HG03196 (cell line): Measurements from ENCODE around the gene ARHGAP28.
"Not testable (repeated sequence)": the region's sequence is repeated elsewhere in the genome, so short reads cannot be mapped to it uniquely, and the experiment has no call there.

Experiments
- ATAC-seq: cut with Tn5 transposase; IDR thresholded peaks from one replicate; pipeline ENCODE4 v1.9.1; 2021; ENCODE audit not compliant: unreplicated experiment

The ARHGAP28 gene

DNA sequence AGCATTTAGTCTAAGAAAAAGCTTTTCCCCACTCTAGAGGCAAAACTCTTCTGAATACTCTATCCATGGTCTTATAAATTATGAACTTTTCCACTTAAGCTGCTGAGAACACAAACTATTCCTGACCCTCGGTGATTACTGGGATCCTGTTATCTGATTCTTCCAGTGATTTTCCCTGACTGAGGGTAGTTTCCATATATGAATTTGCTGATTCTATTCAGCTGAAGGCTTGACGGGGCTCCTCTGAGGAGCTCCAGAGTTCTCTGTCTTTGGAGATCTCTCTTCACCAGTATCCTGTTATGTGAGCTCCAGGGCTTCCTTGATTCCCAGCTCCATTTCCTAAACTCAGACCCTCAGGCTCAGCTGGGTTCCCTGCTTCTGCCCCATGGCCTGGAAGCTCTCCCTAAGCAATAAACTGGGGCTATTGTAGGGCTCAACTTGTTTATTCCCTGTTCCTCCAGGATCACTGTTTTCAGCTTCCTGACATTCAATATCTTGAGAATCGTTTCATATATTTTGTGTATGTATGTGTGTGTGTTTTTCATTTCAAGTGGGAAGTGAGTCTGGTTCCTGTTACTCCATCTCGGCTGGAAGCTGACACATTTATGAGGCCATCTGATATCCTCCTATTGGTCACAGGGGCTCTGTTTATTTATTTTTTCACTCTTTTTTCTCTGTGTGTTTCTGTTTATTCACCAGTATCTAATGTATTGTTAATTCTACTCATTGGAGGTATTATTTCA is 78.2 kb downstream of the ARHGAP28 start:
- ATAC-seq, result no peak

DNA sequence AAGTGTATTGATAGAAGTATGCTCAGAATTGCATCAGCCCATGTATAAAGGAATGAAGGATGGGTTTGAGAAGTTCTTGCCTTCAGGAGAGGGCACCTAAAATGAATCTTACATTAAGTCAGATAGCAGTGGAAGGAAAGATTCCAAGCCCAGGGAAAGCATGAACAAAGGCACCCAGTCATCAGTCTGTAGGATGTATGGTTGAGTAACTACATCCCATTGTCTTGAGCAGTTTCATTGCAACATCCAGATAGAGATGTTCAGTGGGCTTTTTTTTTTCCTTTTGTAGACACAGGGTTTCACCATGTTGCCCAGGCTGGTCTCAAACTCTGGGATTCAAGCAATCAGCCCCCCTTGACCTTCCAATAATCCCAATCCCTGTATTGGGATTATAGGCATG is 80.7 kb downstream of the ARHGAP28 start:
- ATAC-seq, result no peak

- no peak for ATAC-seq
Measured at GRCh38 chr18:6811816-6812215, 82.3 kb downstream of the ARHGAP28 start.

- ATAC-seq, result no peak
Measured at GRCh38 chr18:6814882-6815425, 85.4 kb downstream of the ARHGAP28 start.

GRCh38 chr18:6816154-6816553 is 86.6 kb downstream of the ARHGAP28 start:
- no peak for ATAC-seq

DNA sequence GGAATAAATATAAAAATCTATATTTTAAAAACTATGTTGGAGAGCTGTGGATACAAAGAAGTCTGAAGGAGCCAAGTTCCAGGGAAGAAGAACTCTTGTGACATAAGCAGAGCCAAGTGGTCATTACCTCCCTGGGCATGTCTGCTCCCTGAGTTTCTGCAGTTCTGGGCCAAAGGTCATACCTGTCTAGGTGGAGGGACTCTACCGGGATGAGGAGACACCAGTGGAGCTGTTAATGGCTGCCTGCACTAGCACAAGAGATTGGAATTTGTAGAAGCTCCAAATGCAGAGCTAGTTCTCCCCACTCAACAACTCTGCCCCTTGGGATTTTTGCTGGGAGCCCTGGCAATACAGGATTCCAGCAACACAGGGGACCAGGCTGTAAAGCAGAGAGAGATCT is 89.8 kb downstream of the ARHGAP28 start:
- no peak for ATAC-seq

DNA sequence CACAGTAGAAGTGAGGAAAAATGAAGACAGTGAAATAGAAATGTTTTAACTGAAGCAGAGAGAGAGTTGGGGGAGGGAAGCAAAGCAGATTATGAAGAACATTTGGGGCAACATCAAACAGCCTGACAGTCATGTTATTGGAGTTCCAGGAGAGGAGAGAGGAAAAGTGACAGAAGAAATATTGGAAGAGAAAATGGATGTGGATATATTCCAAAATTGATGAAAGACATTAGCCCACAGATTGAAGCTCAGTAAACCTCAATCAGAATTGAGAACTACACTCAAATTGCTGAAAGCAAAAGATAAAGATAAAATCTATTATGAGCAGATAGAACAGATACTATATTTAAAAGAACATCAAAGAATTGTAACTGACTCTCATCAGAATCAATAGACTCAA is 90.8 kb downstream of the ARHGAP28 start:
- ATAC-seq, result no peak

GRCh38 chr18:6821356-6821755 is 91.8 kb downstream of the ARHGAP28 start:
- ATAC-seq, result no peak

GRCh38 chr18:6827161-6827560 is 97.6 kb downstream of the ARHGAP28 start:
- ATAC-seq, result not testable (repeated sequence)

- ATAC-seq, result not testable (repeated sequence)
Measured at GRCh38 chr18:6827566-6827965, 98.0 kb downstream of the ARHGAP28 start.

- no peak for ATAC-seq
Measured at GRCh38 chr18:6830916-6831315, 101.4 kb downstream of the ARHGAP28 start.

GRCh38 chr18:6835345-6835744 is 105.8 kb downstream of the ARHGAP28 start:
- ATAC-seq, result no peak

GRCh38 chr18:6836331-6836730 is 106.8 kb downstream of the ARHGAP28 start:
- ATAC-seq, result no peak

- ATAC-seq, result no peak
Measured at GRCh38 chr18:6837904-6838303, 108.4 kb downstream of the ARHGAP28 start.

DNA sequence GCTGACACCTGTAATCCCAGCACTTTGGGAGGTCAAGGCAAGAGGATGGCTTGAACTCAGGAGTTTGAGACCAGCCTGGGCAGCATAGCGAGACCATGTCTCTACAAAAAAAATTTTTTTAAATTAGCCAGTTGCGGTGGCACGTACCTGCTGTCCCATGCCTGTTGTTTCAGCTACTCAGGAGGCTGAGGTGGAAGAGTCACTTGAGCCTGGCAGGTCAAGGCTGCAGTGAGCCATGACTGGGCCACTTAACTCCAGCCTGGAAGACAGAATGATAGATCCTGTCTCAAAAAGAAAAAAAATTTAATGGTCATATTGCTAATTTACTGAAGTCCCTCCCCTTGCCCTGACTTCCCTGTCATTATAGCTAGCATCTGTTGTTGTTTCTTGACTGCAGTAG is 112.6 kb downstream of the ARHGAP28 start:
- no peak for ATAC-seq

DNA sequence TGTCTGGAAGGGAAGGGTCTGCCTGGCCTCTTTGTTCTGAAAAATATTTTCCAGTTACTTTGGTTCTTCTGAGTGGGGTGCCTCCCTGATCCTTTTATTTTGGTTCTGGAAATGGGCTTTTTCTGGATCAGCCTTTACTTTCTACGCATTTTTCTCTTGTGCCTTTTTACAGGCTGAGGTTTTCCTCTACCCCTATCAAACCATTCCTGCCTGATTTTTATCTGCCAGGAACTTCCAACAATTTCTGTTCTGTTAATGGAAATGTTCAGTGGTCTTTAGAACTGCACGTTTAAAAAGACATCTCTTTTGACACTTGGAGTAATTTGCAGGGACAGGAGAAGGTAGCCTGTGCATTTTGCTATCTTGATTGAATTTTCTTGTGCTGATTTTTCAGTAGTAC is 113.8 kb downstream of the ARHGAP28 start:
- ATAC-seq, result no peak

- ATAC-seq, result not testable (repeated sequence)
Measured at GRCh38 chr18:6845521-6845920, 116.0 kb downstream of the ARHGAP28 start.

DNA sequence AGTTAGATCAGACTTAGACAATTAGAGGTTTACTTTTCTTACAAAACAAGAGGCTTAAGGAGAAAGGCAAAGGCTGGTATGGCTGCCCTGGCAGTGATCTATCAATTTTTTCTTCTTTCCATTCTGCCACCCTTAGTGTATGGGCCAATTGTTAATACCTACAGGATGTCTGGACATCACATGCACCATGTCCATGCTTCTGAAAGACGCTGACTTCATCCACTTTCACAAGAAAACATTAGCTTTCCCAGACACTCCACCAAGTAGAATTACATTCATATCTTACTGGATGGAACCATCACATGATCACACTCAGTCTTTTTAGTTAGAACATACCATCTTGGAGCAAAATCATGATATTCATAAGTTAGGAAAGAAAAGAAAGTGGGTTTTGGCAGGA is 120.9 kb downstream of the ARHGAP28 start:
- ATAC-seq, result no peak

DNA sequence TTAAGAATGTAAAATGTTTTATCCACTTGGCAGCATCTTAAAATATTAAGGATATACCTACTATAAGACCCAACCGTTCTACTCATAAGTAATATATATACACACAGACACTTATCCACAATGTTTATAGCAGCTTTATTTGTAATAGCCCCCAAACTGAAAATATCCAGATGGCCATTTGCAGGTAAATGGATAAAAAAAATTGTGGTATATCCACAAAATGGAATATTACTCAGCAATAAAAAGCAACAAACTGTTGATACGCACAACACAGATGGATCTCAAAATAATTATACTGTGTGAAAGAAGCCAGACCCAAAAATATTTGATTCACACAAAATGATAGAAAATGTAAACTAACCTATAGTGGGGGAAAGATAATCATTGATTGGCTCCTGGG is 122.0 kb downstream of the ARHGAP28 start:
- ATAC-seq, result no peak

DNA sequence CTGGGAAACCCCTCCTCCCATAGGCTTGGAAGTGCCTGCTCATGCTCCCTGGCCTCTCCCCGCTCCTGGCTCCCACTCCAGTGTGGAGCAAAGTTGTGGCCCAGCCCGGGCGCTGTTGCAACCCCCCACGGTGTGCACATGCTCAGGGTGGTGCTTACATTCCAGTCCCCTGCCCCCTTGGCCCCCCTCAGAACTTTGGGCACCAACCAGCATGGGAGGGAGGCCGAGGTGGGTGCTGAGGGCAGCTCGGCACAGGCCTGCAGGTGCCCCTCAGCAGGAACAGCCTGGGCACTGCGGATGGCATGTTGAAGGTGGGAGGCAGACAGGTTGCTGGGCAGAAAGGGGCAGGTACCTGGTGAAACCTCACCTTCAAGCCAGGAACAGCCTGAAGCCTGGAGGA is 125.3 kb downstream of the ARHGAP28 start:
- no peak for ATAC-seq

DNA sequence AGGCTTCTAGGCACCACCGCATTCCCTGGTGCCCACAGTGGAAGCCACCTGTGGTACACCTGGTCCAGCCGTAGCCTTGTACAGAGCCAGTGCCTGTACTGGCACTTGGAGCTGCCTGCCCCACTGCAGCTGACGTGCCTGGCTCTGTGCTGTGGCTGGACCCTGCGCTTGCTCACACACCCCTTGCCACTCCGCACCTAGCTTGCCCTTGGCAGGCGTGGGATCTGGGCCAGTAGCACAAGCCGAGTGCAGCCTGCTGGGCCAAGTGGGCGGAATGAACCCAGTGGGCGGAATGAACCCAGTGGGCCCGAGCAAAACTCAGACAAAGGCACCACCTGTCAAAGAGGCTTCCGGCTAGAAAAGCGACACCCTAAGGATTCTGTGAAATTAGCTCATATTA is 126.3 kb downstream of the ARHGAP28 start:
- no peak for ATAC-seq

GRCh38 chr18:6857300-6857699 is 127.8 kb downstream of the ARHGAP28 start:
- no peak for ATAC-seq
